Esophagus (tissue), 2 donors: ENCODE results near the gene AKIRIN2. TPM values are rescaled to one million over a fixed set of nuclear protein-coding genes. Genes with fewer than 3 reads are reported as not detected.
A peak's percentile ranks its signal among the peaks of the same experiment; 100 is the strongest.
"Not testable (repeated sequence)": the region's sequence is repeated elsewhere in the genome, so short reads cannot be mapped to it uniquely, and the experiment has no call there.

ENCODE experiments used
- H3K27ac ChIP-seq, 2 donors: one replicate each; pipeline ENCODE4 v1.5.1; 2013; ENCODE audit warnings: low read depth in 2 of 2, mild to moderate bottlenecking in 2 of 2, inconsistent platforms in 1 of 2, low read length in 1 of 2, moderate library complexity in 1 of 2
- H3K27me3 ChIP-seq, 2 donors: one replicate each; pipeline ENCODE4 v1.6.1; 2013; ENCODE audit warnings: low read length in 2 of 2, control low read depth in 1 of 2, mild to moderate bottlenecking in 1 of 2; ENCODE audit not compliant: insufficient read depth in 2 of 2, control insufficient read depth in 1 of 2
- H3K36me3 ChIP-seq, 2 donors: one replicate each; pipeline ENCODE4 v1.6.1; 2013; ENCODE audit warnings: low read length in 1 of 2; ENCODE audit not compliant: control insufficient read depth in 2 of 2, insufficient read depth in 2 of 2
- H3K4me1 ChIP-seq, 2 donors: one replicate each; pipeline ENCODE4 v1.6.1; 2013; ENCODE audit warnings: low read length in 1 of 2; ENCODE audit not compliant: control insufficient read depth in 2 of 2, insufficient read depth in 2 of 2
- H3K4me3 ChIP-seq, 2 donors: one replicate each; pipeline ENCODE4 v1.5.1; 2013; ENCODE audit warnings: low read length in 2 of 2, mild to moderate bottlenecking in 2 of 2, low read depth in 1 of 2, moderate library complexity in 1 of 2
- H3K9me3 ChIP-seq, 2 donors: one replicate each; pipeline ENCODE4 v1.6.1; 2013; ENCODE audit warnings: mild to moderate bottlenecking in 2 of 2, low read depth in 1 of 2, low read length in 1 of 2, moderate library complexity in 1 of 2; ENCODE audit not compliant: control insufficient read depth in 2 of 2, insufficient read depth in 1 of 2
- WGBS, 2 donors: extraction: QIAGEN DNeasy Blood & Tissue Kit; methylation state at CpG; one replicate each; pipeline ENCODE4 v1.1.7; 2013; 5-methylcytosine and 5-hydroxymethylcytosine counted together
- polyA plus RNA-seq, 2 donors: library from polyadenylated mRNA; stranded (reverse); fragments of 200-250 nt; gene quantifications; one replicate each; pipeline ENCODE4 v1.2.3, GENCODE V29; 2013
- donor health status: healthy with polysubstance abuse.
- donor health status: Bipolar disorder and iron deficiency.

Gene AKIRIN2
- polyA plus RNA-seq, 2 donors, result 24.1 to 29.6 TPM

DNA sequence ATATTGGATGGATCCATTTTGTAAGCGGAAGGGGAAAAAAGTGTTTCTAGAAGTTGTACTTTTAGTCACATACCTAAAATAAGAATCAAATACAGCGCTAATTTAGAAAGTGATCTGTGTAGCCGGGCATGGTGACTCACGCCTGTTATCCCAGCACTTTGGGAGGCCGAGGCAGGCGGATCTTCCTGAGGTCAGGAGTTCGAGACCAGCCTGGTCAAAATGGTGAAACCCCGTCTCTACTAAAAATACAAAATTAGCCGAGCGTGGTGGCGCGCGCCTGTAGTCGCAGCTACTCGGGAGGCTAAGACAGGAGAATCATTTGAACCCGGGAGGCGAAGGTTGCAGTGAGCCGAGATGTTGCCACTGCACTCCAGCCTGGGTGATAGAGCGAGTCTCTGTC lies 1.0 kb upstream of the AKIRIN2 start:
- not testable (repeated sequence) for H3K9me3 ChIP-seq, H3K4me1 ChIP-seq, H3K36me3 ChIP-seq, H3K27me3 ChIP-seq
- 80 to 81% methylated on average over 19 of the region's 19 CpGs for WGBS, 2 donors
- Histone ChIP-seq H3K4me3 (peak overlapping the region in 1 of 2 donors; percentile 100), H3K27ac (peak overlapping the region in 1 of 2 donors; percentile 75)

DNA sequence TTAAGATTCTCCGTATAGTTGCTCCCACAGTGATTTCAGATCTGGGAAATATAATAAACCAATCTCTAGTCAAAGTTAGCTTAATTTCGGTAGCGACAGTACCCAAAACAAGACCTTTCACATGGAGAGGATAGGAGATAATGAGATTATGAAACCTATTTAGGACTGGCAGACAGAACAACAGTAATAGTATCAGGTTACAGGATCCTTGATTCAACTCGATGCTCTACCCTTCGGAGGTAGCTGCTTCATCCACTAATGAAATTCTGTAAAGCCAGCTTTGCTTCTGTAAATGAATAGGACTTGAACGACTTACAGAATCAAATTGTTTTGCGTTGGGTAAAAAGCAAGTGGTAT lies 534 bp upstream of the AKIRIN2 start:
- no peaks in the 10 kb centered on the region for H3K36me3 ChIP-seq
- H3K27me3 ChIP-seq, result no peaks in the 10 kb centered on the region
- H3K4me1 ChIP-seq, result no peaks in the 10 kb centered on the region
- H3K27ac ChIP-seq, result peak overlapping the region; percentile 33 to 75
- WGBS, 2 donors, result 2% methylated on average over 7 of the region's 7 CpGs
- H3K9me3 ChIP-seq, result no peaks in the 10 kb centered on the region
- peak overlapping the region; percentile 31 to 100 for H3K4me3 ChIP-seq

DNA sequence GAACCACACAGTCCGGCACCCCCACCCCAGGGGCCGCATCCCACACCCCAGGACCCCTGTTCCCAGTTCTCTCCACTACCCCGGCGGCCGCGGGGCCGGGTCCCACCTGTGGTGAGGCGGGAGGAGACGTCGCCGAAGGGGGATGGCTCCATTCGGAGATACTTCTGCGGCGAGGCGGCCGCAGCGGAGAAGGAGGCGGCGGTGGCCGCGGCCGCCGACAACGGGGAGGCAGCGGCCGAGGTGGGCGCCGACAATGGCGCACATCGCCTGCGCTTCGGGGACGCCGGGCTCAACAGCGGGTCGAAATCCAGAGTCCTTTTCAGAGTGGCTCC lies 723 bp downstream of the AKIRIN2 start:
- H3K36me3 ChIP-seq, result no peaks in the 10 kb centered on the region
- peak overlapping the region; percentile 99 to 100 for H3K27ac ChIP-seq
- no peaks in the 10 kb centered on the region for H3K27me3 ChIP-seq
- WGBS, 2 donors, result 0 to 1% methylated on average over 36 of the region's 36 CpGs
- H3K4me1 ChIP-seq, result no peaks in the 10 kb centered on the region
- H3K4me3 ChIP-seq, result peak overlapping the region; percentile 79 to 100
- H3K9me3 ChIP-seq, result no peaks in the 10 kb centered on the region

DNA sequence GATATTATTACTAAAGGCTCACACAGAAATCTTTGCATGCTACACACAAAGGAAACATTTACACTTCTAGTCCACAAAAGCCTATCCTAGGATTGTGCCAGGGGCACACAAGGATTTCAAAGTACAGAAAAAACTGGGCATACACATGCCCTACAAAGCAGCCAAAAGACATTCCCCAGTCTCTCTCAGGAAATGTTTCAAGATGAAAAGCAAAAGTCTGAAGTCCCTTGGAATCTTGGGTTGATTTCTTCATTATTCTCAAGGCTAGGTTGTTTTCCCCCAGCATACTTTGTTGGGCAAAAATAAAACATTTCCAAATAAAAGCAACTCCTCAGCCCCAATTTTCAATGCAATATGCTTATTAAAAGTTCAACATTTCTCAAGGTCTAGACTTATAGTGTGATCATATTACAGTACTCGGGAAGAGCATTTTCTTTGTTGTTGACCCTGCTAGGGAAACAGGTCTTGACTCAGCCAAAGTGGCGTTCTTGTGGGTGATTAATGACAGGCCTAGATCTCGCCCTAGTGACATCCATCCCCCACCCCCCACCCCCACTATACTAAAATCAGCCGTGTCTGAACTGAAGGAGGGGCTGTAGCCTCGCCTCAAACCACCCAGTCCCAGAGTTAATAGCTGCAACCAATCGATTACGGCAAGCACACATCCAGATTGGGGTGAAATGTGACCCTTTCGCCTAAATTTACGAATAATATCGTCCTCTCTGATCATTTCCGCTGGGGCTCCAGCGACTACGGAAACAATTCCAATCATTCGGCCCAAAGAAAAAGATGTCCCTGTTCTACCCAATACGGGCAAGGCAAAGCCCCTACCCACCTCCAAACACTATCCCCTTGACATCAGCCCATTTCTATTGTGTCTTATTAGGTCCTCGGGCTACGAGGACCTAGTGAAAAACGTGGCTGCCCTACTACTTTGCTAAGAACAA lies 1.4 kb downstream of the AKIRIN2 start:
- H3K9me3 ChIP-seq, result no peaks in the 10 kb centered on the region
- peak overlapping the region; percentile 99 to 100 for H3K27ac ChIP-seq
- no peaks in the 10 kb centered on the region for H3K27me3 ChIP-seq
- 0 to 1% methylated on average over 18 of the region's 18 CpGs for WGBS, 2 donors
- no peaks in the 10 kb centered on the region for H3K4me1 ChIP-seq
- H3K4me3 ChIP-seq, result peak overlapping the region; percentile 79 to 100
- no peaks in the 10 kb centered on the region for H3K36me3 ChIP-seq

DNA sequence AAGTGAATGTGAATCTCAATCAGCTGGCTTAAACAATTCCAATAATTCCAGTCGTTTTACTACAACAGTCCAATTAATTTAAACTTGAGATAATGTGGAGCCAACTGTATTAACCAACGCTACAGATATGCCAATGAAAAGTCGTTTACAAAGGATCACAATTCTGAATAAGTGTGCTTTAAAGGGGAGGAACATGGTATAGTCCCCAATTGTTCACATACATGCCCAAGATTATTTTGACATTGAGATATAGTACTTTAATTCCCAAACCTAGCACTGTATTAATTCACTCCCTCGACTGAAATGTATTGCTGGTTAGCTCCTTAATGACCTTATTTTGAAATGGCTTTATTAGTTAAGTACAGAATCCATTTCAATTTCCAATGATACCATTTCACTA lies 2.5 kb downstream of the AKIRIN2 start:
- no peaks in the 10 kb centered on the region for H3K9me3 ChIP-seq
- WGBS, 2 donors, result 1 to 2% methylated on average over 4 of the region's 4 CpGs
- no peak overlapping the region for H3K27ac ChIP-seq
- H3K4me3 ChIP-seq, result peak overlapping the region in 1 of 2 donors; percentile 100
- no peaks in the 10 kb centered on the region for H3K36me3 ChIP-seq
- no peaks in the 10 kb centered on the region for H3K4me1 ChIP-seq
- H3K27me3 ChIP-seq, result no peaks in the 10 kb centered on the region

DNA sequence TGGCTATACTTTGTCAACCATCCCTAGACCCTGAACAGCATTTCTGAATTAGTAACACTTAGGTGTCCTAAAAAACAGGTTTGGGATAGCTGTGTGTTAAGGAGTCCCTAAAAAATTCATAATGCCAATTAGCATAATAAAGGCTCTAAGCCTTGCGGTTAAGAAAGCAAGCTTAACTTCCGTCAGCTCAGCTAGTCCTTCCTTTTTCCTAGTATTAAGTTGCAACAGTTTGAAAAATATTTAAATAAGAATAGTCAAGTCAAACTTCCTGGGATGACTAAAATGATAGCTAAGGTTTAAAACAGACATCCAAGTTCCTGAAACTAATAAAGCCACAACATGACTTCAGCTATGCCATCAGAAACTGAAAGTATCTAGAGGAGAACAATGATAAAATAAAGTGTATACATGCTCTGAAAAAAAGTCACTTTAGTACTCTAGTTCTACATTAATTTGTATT lies 3.5 kb downstream of the AKIRIN2 start:
- Histone ChIP-seq H3K27me3 (no peaks in the 10 kb centered on the region), H3K4me1 (no peaks in the 10 kb centered on the region), H3K4me3 (peak overlapping the region in 1 of 2 donors; percentile 100), H3K27ac (no peak overlapping the region), H3K9me3 (no peaks in the 10 kb centered on the region), H3K36me3 (no peaks in the 10 kb centered on the region)
- WGBS, 2 donors, result 10 to 17% methylated on average over 2 of the region's 2 CpGs

DNA sequence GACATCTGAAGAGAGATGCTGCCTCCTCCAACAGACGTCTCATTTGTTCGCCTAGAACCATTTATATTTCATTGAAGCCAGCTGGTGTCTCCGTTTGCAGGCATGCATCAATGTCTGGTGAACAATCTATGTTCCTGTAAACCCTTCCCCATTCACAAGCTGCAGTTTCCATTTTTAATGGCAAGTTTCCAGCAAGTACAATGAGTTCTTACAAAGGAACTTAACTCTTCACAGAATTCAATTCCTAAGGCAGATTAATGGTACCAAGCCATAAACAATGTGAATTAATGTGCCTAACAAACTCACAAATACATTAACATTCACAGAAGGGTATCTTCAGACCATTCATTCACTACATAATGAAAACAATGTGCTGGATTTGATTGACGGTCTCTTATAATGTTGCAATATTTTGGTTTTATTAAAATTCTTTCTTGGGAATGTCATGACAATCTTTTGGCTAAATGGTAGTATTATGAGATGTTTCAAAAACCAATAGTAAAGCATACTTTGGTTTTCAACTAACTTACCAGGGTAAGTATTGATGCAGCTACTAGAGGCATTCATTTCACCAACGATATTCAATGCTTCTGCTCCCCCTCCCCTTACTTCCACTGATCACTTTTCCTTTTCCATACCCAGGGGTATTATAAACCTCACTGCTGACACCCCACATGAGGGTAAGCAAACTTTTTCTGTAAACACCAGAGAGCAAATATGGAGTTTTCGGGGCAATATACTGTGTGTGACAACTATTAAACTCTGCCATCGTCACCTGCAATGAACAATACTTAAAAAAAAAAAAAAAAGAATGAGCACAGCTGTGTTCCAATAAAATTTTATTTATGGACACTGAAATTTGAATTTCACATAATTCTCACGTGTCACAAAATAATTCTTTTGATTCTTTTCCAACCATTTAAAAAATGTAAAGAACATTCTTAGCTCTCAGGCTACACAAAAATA lies 4.2 kb downstream of the AKIRIN2 start:
- no peaks in the 10 kb centered on the region for H3K4me1 ChIP-seq

DNA sequence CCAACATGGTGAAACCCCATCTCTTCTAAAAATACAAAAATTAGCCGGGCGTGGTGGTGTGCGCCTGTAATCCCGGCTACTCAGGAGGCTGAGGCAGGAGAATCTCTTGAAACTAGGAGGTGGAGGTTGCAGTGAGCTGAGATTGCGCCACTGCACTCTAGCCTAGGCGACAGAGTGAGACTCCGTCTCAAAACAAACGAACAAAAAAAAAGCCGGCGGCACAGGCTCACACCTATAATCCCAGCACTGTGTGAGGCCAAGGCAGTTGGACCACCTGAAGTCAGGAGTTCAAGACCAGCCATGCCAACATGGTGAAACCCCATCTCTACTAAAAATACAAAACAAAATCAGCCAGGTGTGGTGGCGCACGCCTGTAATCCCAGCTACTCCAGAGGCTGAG lies 5.2 kb downstream of the AKIRIN2 start:
- not testable (repeated sequence) for H3K27me3 ChIP-seq

More for the DNA sequence above, 4.2 kb downstream of the AKIRIN2 start:
- H3K27me3 ChIP-seq, result no peaks in the 10 kb centered on the region
- no peaks in the 10 kb centered on the region for H3K36me3 ChIP-seq
- H3K9me3 ChIP-seq, result no peaks in the 10 kb centered on the region
- H3K27ac ChIP-seq, result peak overlapping the region in 1 of 2 donors; percentile 4
- WGBS, 2 donors, result 38 to 39% methylated on average over 8 of the region's 8 CpGs
- H3K4me3 ChIP-seq, result peak overlapping the region in 1 of 2 donors; percentile 100

DNA sequence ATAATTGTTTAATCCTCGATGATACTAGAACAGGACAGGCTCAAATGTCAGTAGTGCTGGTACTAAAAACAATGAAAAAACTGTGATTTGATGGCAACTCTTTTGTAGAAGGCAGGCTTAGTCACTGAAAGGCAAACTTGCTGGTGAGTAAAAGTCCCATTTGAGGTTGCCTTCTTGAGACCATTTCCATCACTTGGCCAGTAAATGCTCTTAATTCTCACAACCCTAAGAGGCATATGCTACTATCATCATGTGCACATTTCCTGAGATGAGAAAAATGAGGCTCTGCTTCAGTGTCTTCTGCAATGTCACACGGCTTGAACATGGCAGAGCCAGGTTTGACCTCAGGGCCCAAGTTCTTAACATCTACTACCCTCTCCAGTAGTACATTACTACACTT lies 9.9 kb downstream of the AKIRIN2 start:
- H3K4me1 ChIP-seq, result no peaks in the 10 kb centered on the region
- H3K4me3 ChIP-seq, result no peak overlapping the region
- no peaks in the 10 kb centered on the region for H3K27me3 ChIP-seq
- no peak overlapping the region for H3K27ac ChIP-seq
- 65 to 72% methylated on average over 2 of the region's 2 CpGs for WGBS, 2 donors
- no peaks in the 10 kb centered on the region for H3K9me3 ChIP-seq
- H3K36me3 ChIP-seq, result no peaks in the 10 kb centered on the region

More for the DNA sequence above, 5.2 kb downstream of the AKIRIN2 start:
- H3K36me3 ChIP-seq, H3K4me3 ChIP-seq, H3K4me1 ChIP-seq, H3K27ac ChIP-seq, H3K9me3 ChIP-seq: not testable (repeated sequence)
- WGBS, 2 donors, result 94 to 95% methylated on average over 12 of the region's 12 CpGs
